ENCODE results near the gene RAP1GDS1.
"Not testable (repeated sequence)": the region's sequence is repeated elsewhere in the genome, so short reads cannot be mapped to it uniquely, and the experiment has no call there.

The RAP1GDS1 gene

DNA sequence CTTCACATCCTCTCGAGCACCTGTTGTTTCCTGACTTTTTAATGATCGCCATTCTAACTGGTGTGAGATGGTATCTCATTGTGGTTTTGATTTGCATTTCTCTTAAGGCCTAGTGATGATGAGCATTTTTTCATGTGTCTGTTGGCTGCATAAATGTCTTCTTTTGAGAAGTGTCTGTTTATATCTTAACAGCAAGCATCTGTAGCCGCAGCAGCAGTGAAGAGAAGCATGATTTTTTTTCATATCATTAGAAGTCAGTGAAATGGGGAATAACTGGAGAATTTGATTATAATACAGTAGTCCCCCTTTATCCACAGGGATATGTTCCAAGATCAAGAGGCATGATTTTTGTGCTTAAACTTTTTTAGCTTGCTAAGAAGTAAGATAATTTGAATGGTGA, 27.5 kb downstream of the RAP1GDS1 start:
- DNase-seq: peak in 1 of 2 donors; percentile 20

DNA sequence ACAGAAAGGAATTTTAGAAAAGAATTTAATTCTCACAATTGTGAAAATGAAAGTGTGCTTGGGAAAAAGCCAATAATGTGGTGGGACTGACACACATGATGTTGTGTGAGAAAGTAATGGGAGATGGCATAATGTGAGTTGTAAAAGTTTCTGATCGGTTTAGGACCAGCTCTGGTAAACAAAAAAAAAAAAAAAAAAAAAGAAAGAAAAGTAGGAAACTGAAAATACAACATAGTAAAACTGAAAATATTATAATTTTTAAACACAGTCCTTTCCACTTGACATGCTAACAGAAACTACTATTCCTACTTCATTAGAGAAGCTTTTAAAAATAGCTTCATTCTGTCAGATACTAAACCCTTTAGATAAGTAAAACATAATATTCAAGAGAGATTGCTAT, 28.2 kb downstream of the RAP1GDS1 start:
- DNase-seq: no peak

DNA sequence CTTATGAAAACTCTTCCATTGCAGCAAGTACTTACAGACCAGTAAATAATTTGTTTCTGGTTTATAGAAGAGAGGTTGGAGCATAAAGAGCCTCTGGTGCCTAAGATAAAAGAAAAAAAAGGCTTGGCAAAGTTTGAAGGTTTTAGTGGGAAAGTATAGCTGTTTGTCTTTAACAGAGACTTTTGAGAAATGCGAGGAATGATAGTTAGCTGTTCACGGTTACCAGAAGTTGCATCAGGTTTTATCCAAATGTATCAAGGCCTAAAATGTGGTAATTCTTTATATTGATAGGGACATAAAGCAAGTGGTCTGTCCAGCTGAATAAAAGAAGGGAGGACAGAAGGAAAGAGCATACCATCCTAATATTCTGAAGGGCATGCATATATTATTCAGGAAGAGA, 29.3 kb downstream of the RAP1GDS1 start:
- DNase-seq: no peak

DNA sequence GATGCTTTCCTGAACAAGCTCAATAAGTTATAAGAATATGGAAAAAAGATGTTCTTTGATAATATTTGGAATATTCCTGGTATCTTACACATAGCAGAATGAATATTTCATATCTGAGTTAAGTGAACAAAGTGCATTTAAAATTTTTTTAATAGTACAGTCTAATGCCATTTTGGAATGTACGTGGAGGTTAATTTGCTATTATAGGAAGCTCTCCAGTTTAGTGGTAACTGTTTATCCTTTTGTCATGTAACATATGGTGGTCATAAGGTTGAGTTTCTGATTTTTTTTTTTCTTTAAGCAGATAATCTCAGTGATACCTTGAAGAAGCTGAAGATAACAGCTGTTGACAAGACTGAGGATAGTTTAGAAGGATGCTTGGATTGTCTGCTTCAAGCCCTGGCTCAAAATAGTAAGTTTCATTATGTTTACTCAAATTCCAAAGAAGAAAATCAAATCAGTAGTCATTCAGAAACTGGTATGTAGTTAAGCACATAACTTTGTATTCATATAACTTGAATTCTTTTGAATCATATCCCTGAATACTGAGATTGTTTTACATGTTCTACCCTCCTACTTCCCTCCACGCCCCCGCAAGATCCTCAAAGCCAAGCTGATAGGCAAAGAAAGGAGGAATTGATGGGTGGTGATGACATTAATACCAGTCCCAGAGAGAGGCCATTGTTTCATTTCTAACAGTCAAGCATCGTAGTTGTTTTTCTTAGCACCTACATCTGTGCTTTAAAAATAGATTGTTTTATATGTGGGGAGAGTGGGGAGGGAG, 32.1 kb downstream of the RAP1GDS1 start:
- DNase-seq: no peak

DNA sequence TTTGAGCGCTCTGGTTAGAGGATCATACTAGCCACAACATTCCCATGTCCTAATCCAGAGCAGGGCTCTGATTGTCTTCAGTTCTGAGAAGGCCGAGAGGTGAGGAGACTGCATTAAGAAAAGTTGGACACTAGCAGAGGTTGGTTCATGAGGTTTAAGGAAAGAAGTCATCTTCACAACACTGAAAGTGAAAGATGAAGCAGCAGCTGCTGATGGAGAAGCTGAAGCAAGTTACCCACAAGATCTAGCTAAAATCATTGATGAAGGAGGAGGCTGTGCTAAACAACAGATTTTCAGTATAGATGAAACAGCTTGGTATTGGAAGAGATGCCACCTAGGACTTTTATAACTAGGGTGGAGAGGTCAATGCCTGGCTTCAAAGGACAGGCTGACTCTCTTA, 36.8 kb downstream of the RAP1GDS1 start:
- no peak for DNase-seq

DNA sequence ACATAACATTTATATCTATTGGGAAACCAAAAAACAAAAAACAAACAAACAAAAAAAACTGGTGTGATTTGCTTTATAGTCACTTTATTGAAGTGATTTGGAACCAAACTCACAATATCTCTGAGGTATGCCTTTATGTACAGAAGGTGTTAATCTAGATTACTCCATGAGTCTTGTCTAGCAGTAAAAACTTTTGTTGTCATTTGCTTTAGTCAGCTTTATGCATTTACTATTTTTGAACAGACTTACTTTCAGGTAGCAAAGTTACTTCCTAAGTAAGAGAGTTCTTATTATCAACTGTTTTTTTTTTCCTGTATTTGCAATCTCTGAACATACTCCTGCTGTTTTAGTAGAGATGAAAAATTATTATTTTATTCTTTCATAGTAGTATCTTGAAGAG, 39.5 kb downstream of the RAP1GDS1 start:
- no peak for DNase-seq

DNA sequence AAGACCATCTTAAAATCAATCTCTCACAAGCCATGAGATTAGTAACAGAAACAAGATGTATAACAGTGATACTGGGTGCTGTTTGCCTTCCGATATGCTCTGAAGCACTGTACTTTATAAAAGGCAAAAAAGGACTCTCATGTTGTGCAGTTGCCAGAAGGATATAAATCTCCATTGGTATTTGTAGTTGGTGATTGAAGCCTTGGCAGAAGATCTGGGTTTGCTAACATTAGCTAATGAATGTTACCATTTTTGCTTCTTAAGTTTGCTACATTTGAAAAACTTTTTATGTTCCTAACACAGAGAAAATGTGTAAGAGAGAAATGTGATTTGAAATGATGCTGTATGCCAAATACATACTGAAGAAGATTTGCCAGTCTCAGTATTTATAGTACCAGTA, 44.4 kb downstream of the RAP1GDS1 start:
- no peak for DNase-seq

DNA sequence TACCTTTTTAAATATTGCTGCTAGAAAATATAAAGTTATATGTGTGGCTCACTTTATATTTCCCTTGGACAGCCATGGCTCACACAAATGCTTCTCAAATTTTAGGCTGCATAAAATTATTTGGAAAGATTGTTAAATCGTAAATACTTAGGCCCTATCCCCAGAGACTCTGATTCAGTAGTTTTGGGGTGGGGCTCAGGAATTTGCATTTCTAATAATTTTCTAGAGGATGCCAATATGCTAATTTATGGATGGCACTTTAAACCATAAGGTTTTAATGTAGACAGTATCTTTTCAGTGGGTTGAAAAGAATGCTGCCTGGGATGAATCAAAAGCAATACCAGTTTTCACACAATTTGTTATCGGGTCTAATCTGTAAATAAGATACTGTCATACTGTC, 49.7 kb downstream of the RAP1GDS1 start:
- DNase-seq: no peak

DNA sequence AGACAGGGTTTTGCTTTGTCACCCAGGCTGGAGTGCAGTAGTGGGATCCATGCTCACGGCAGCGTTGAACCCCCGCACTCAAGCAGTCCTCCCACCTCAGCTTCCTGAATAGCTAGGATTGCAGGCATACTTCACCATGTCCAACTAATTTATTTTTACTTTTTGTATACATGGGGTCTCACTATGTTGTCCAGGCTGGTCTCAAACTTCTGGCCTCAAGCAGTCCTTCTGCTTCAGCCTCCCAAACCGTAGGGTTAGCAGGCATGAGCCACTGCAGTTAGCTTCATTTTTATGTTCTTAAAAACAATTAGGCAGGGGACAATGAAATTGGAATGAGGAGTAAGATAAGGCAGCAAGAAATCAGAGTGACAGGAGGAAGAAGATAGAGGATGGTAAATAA, 50.5 kb downstream of the RAP1GDS1 start:
- no peak for DNase-seq

DNA sequence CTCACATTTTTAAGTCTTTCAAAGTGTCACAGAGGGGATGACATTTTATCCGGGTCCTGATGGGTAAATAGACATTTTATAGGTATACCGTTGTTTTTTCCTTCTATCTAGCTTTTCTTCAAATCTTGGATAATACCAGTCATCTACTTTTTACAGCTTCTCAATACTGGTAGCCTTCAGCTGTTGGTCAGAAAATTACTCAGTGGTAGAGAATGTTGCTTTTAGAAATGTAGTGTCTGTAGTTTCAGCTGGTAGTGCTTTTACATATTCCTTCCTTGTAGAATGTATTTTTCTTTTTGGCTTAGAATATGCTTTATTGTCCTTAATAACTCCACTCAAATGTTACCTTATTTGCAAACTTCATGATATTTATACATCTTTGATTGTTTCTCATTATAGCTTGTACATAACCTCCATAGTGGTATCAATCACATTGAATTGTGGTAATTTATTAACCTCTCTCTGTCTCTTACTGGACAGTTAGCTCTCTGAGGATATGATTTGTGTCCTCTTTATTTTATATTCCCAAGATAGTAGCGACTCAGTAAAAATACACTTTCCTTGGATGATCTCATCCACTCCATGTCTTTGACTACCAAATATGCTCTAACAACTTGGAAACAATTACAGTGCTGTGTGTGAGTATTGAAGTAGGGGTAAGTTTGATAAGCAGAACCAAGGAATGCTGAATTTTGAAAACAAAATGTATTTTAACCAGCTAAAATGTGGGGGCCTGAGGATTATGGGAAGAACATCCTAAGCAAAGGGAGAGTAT, 53.8 kb downstream of the RAP1GDS1 start:
- DNase-seq: no peak

DNA sequence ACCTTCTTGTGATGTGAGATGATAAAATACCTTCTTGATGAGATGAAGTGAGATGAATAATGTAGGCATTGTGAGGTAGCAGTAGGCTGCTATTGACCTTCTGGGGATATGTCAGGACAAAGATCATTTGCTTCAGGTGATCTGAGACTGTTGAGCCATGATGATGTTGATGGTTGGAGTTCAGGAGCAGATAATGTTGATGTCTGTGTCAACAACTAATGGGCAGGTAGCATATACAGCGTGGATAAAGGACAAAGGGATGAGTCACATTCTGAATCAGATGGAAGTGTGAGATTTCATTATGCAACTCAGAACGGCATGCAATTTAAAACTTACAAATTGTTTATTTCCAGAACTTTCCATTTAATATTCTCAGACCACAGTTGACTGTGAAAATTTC, 57.3 kb downstream of the RAP1GDS1 start:
- no peak for DNase-seq

DNA sequence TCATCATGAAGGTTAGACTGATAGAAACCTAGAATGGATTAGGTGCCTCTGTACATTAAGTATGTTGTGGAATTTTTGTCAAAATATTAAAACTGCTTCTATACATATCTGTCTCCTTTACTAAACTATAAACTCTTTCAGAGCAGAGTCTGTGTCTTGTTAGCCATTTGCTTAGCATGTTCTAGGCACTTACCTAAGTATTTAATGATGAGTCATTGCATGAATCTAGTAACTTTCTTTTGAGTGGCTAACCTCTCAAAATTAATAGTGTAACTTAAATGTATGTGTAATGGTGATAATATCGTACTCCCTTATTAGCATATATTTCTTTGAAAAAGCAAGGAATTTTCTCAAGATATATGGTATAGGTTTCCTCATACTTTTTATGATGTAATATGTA, 57.8 kb downstream of the RAP1GDS1 start:
- DNase-seq: no peak

DNA sequence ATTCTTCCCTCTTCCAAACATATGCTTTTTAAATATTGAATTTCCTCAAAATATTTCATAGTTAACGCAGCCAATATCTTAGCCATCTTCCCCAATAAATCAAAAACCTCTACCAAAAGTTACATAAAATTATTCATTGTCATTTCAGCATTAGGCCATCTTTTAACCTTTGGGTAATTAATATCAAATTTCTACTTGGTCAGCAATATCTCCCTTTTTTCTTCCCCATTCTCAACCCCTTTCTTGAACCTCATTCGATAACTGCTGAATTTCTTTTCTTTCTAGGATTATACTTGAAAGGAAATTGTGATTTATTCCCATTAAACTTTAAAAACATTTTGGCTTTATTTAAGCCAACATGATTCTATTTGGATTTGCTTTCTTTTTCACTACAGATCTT, 65.0 kb downstream of the RAP1GDS1 start:
- DNase-seq: no peak

DNA sequence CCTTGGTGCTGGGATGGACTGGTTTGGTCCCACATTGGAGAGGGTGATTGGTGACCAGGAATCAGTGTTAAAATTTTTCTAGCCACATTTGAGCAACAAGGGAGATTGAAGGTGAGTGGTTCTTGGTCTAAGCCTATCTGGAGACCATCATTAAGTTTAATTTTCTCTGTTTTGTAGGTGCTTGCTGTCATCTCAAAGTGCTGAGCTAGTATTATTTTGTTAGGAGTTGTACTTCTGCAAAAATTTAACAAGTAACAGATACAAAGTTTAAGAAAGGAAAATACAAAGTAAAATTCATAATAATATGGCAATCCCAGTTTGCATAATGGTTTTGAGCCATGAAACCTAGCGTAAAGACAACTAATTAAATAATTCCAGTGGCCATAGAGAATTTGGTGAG, 66.5 kb downstream of the RAP1GDS1 start:
- DNase-seq: no peak

DNA sequence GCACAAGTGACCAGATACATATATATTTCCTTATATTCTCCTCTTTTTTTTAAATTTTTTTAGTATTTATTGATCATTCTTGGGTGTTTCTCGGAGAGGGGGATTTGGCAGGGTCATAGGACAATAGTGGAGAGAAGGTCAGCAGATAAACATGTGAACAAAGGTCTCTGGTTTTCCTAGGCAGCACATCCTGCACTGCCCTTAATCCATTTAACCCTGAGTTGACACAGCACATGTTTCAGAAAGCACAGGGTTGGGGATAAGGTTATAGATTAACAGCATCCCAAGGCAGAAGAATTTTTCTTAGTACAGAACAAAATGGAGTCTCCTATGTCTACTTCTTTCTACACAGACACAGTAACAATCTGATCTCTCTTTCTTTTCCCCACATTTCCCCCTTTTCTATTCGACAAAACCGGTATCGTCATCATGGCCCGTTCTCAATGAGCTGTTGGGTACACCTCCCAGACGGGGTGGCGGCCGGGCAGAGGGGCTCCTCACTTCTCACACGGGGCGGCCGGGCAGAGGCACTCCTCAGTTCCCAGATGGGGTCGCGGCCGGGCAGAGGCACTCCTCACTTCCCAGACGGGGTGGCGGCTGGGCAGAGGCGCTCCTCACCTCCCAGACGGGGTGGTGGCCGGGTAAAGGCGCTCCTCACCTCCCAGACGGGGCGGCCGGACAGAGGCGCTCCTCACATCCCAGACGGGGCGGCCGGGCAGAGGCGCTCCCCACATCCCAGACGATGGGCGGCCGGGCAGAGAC, 68.9 kb downstream of the RAP1GDS1 start:
- not testable (repeated sequence) for DNase-seq

DNA sequence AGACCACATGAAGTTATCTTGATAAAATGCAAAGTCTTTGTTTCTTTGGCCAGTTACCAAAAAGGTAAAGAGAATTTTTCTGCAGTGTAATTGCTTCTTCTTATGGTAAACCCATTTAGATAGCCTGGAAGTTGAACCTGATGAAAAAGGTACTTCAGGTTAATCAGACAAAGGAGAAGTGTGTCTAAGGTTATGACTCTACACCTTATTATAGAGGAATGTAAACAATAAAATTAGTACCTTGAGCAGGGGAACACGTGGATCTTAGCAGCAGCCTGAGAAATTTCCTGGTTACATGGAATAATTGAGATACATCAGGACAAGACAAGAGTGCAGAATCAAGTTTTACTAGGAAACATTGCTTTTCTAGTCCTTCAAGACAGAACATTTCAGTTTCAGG, 70.8 kb downstream of the RAP1GDS1 start:
- DNase-seq: no peak

DNA sequence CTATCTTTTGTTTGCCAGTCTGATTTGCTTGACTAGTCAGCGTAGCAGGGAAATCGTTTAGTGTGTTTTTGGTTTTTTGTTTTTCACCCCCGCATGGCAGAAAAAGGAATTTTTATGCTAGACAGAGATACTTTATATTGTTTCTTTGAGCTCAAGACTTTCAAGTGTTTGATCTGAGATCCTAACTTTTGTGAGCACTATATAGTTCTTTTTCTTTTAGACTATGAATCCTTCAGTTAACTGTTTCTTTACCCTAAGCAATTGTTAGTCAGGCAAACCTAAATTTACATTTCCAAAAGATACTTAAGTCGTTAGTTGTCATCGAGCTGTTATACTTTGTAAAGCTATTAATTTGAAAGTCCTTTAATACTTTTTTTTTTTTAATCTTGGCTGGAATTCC, 73.3 kb downstream of the RAP1GDS1 start:
- DNase-seq: no peak

DNA sequence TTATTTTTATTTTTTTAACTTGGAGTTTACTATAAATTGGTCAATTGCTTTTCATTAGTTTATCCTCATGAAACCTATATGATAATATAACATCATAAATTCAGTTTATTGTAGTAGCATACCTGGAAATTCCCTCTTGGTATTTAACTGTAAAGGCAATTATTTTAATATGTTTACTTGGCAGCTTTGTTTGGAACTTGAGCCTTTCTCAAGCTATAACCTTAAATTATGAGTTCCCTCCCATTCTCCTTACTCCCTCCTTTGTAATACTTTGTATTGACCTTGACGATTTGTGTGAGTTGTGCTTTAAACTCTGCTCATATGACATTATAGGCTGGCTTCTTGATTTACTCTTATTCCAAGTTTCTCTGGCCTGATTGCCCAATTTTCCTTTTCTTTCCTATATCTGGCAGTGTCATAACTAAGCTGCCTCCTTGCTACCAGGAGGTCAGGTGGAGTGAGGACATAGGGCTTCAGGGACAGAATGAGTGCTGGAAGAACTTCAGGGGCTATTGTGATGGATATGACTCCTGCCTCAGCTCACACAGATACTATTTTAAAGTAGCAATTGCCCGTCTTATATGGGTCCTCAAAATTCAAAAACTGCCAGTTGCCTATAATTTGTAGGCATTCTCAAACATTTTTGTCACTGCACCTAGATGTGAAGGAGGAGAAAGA, 77.7 kb downstream of the RAP1GDS1 start:
- DNase-seq: no peak

DNA sequence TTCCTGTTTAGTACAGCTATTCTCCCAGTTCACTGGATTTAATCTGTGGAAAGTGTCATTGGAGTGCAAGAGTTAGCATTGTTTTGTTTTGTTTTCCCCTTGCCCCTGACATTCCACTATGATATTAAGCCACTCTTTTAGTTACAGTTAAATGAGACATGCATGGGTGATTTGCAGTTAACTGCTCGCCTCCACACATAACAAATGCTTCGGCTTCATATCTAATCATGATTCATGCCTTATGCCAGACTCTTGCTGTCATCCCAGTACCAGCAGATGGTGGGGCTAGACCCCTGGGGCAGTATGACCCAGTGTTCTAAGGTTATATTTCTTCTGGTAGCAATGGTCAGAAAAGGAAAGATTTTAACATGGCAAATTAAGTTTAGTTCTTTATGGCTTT, 80.1 kb downstream of the RAP1GDS1 start:
- DNase-seq: no peak

DNA sequence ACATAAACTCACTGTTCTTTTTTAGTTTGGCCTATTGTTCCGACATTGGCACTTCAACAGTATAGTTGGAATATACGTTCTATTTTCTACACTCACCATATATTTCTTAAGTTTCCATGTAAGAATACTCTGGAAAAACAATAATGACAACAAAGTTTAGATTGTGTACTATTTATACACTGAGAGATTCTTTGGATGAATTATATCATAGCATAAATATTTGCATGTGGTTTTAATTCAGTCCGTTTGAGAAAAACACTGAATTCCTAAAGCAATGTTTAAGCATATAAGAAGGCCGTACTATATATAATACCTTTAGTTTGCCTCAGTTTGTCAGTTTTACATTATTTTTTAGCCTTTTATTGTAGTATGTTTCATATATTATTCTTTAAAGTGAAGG, 82.4 kb downstream of the RAP1GDS1 start:
- no peak for DNase-seq

DNA sequence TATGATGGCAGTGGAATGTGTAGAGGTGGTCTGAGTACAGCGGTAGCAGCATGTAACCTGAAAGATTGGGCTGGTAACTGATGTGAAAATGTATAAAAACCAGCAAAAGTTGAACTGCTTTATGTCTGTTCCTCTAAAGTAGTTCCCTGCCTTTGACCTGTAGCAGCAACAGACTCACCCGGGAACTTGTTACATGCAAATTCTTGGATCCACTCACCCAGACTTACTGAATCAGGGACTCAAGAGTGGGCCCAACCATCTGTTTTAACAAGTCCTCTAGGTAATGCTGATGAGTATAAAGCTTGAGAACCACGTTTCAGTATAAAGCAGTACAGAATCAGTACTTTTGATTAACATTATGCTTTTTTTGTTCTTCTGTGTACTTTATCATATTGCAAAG, 84.7 kb downstream of the RAP1GDS1 start:
- DNase-seq: no peak

DNA sequence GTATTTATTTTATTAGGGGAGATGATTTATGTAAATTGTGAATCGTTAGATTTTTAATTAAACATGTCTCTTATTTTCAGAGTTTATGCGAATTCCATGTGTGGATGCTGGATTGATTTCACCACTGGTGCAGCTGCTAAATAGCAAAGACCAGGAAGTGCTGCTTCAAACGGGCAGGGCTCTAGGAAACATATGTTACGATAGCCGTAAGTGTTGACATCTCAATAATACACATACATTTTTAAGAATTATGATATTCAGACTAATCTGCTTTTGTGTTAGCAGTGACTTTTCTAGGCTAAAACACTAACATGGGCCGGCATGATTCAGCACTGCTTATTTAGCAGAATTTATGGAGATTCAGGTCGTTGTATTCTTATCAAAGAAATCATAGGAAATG, 91.2 kb downstream of the RAP1GDS1 start:
- no peak for DNase-seq

DNA sequence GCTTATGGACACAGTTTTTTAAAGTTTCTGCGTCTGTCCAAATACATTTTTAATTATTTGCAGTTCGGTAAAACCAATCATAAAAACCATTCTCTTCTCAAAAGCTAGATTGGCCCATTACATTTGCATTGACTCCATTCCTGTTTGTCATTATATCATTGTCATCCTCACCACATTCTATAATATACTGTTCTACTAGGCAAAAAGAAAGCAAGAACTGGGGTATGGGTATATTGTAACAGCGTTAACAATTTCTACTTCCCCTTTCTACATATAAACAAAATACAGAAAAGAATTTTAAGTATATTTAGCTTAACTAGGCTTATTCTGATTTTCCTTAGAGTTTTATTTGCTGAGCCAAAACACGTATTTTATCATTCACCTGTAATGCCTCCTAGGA, 91.8 kb downstream of the RAP1GDS1 start:
- no peak for DNase-seq

Measured in CD4-positive, alpha-beta T cell treated with Interleukin-4 for 1 hour (primary cell).